Natural killer cell treated with Interleukin-12 subunit alpha and Interleukin-12 subunit beta and Interleukin-15 and Interleukin-18, amount 100 ng/mL, for 72 hours (primary cell): ENCODE data around the gene SPN. TPM values are rescaled to one million over a fixed set of nuclear protein-coding genes. Genes with fewer than 3 reads are reported as not detected.

Experiments used
- ATAC-seq, 2 donors: fragments of 150-1000 bp; cut with Tn5 transposase in 1 of 2; sonication (Bioruptor Pico), chemical (Tn5 transposase) in 1 of 2; 2 replicates each; pipeline ENCODE4 v1.10.0; 2021
- DNase-seq: peaks from one replicate; pipeline ENCODE4 v3.0.0; 2022; ENCODE audit warnings: low spot score
- H3K27ac Mint-ChIP-seq, 2 donors: 1 replicate in 1 of 2; 2 replicates in 1 of 2; pipeline ENCODE4 v1.8.0; 2022; ENCODE audit warnings: mixed read lengths in 2 of 2, mild to moderate bottlenecking in 1 of 2, moderate library complexity in 1 of 2
- H3K27me3 Mint-ChIP-seq, 2 donors: 1 replicate in 1 of 2; 2 replicates in 1 of 2; pipeline ENCODE4 v1.8.0; 2022; ENCODE audit warnings: mixed read lengths in 2 of 2
- H3K36me3 Mint-ChIP-seq: one replicate; pipeline ENCODE4 v1.8.0; 2022; ENCODE audit warnings: mixed read lengths
- H3K4me1 Mint-ChIP-seq, 2 donors: 1 replicate in 1 of 2; 2 replicates in 1 of 2; pipeline ENCODE4 v1.8.0; 2022; ENCODE audit warnings: low read depth in 2 of 2, mixed read lengths in 2 of 2, mild to moderate bottlenecking in 1 of 2
- H3K4me3 Mint-ChIP-seq: one replicate; pipeline ENCODE4 v1.8.0; 2022; ENCODE audit warnings: mixed read lengths
- H3K9me3 Mint-ChIP-seq: 2 replicates; pipeline ENCODE4 v1.8.0; 2022; ENCODE audit warnings: mixed read lengths
- total RNA-seq, 2 donors: library from RNA; stranded (reverse); gene quantifications; one replicate each; pipeline ENCODE4 v1.2.3, GENCODE V29; 2022

The SPN gene
- total RNA-seq, 2 donors from 2014 or later, result 111 to 132 TPM

- DNase-seq (no peak), ATAC-seq (peak; percentile 76 to 87)
- no peak overlapping the region for H3K27ac Mint-ChIP-seq
- H3K4me3 Mint-ChIP-seq, result no peak overlapping the region
- no peaks in the 10 kb centered on the region for H3K27me3 Mint-ChIP-seq
- H3K36me3 Mint-ChIP-seq, result no peaks in the 10 kb centered on the region
- H3K4me1 Mint-ChIP-seq, result peaks cover 8 to 15% of the 10 kb centered on the region in 2 donors
- H3K9me3 Mint-ChIP-seq, result no peaks in the 10 kb centered on the region
Measured at GRCh38 chr16:29710227-29711219, 47.5 kb downstream of the SPN start.

GRCh38 chr16:29712809-29713208 is 49.8 kb downstream of the SPN start:
- no peak for ATAC-seq
- Mint-ChIP-seq H3K27ac (no peak overlapping the region), H3K36me3 (no peaks in the 10 kb centered on the region), H3K27me3 (no peaks in the 10 kb centered on the region), H3K4me1 (peaks cover 8 to 15% of the 10 kb centered on the region in 2 donors), H3K9me3 (no peaks in the 10 kb centered on the region), H3K4me3 (no peak overlapping the region)
- no peak for DNase-seq

- no peak for DNase-seq
- no peak overlapping the region for H3K27ac Mint-ChIP-seq
- no peaks in the 10 kb centered on the region for H3K9me3 Mint-ChIP-seq
- no peaks in the 10 kb centered on the region for H3K36me3 Mint-ChIP-seq
- no peak for ATAC-seq
- H3K4me1 Mint-ChIP-seq, result peaks cover 8 to 14% of the 10 kb centered on the region in 2 donors
- no peak overlapping the region for H3K4me3 Mint-ChIP-seq
- H3K27me3 Mint-ChIP-seq, result no peaks in the 10 kb centered on the region
Measured at GRCh38 chr16:29714396-29714795, 51.3 kb downstream of the SPN start.

- Mint-ChIP-seq H3K27ac (no peak overlapping the region), H3K27me3 (no peaks in the 10 kb centered on the region), H3K4me1 (peaks cover 5 to 8% of the 10 kb centered on the region in 2 donors), H3K9me3 (no peaks in the 10 kb centered on the region), H3K4me3 (no peak overlapping the region), H3K36me3 (no peaks in the 10 kb centered on the region)
- DNase-seq, result no peak
- ATAC-seq, result no peak
Measured at GRCh38 chr16:29714972-29715371, 51.9 kb downstream of the SPN start.

DNA sequence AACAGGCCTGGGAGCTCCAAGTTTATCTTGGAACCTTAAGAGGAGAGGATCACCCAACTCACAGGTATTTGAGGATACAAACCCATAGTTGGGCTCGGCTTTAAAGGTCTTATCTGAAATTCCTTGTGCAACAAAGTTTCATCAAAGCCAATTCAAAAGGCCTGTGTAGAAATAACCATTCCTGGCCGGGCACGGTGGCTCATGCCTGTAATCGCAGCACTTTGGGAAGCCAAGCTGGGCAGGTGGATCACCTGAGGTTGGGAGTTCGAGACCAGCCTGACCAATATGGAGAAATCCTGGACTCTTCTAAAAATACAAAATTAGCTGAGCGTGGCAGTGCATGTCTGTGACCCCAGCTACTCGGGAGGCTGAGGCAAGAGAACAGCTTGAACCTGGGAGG is 54.1 kb downstream of the SPN start:
- DNase-seq (no peak), ATAC-seq (no peak)
- Mint-ChIP-seq H3K27me3 (no peaks in the 10 kb centered on the region), H3K4me1 (peaks cover 9 to 10% of the 10 kb centered on the region in 2 donors), H3K36me3 (no peaks in the 10 kb centered on the region), H3K9me3 (no peaks in the 10 kb centered on the region), H3K27ac (no peak overlapping the region), H3K4me3 (no peak overlapping the region)

DNA sequence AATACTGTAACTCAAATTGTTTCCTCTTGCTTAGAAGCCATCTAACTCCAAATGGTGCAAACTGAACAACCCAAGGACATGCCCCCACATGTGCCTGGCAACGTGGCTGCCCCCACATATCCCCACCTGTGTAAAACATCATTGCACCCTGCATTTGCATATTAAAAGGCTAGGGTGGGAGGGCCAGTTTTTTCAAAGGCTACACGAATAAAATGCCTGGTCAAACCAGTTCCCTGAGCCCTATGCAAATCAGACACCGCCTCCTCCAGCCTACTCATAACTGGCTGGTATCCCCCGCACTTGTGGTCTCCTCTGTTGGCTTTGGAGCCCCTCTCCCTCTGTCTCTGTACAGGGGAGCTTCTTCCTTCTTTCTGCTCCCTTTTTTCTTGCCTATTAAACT is 56.0 kb downstream of the SPN start:
- Mint-ChIP-seq H3K4me3 (no peak overlapping the region), H3K9me3 (no peaks in the 10 kb centered on the region), H3K27me3 (no peaks in the 10 kb centered on the region), H3K36me3 (no peaks in the 10 kb centered on the region), H3K4me1 (peaks cover 9 to 10% of the 10 kb centered on the region in 2 donors), H3K27ac (no peak overlapping the region)
- no peak for DNase-seq
- ATAC-seq, result no peak

Other genes with a start within 250 kb of the SPN start
- gene BOLA2, start 208.9 kb upstream of the SPN start, total RNA-seq, result 10 to 100 TPM; 14.6 to 17.0 TPM
- 10 to 100 TPM; 36.0 to 85.6 TPM for gene SLX1B, start 208.7 kb upstream of the SPN start, total RNA-seq
- 1 to 10 TPM; 2.1 to 5.2 TPM for gene SULT1A4, start 203.3 kb upstream of the SPN start, total RNA-seq
- 100 to 1,000 TPM; 143 to 354 TPM for gene NPIPB12, start 156.8 kb upstream of the SPN start, total RNA-seq
- gene QPRT, start 15.9 kb downstream of the SPN start, total RNA-seq, result 1 to 10 TPM; 3.3 to 5.6 TPM
- 10 to 100 TPM; 15.1 to 17.9 TPM for gene C16orf54, start 82.7 kb downstream of the SPN start, total RNA-seq
- not detected for gene ZG16, start 115.0 kb downstream of the SPN start, total RNA-seq
- 100 to 1,000 TPM in 1 of 2 donors, 10 to 100 TPM in 1; 63.4 to 174 TPM for gene KIF22, start 127.5 kb downstream of the SPN start, total RNA-seq
- 100 to 1,000 TPM; 241 to 424 TPM for gene MAZ, start 143.3 kb downstream of the SPN start, total RNA-seq
- 1 to 10 TPM in 1 of 2 donors, under 1 TPM in 1; 0.98 to 2.8 TPM for gene PRRT2, start 148.9 kb downstream of the SPN start, total RNA-seq
- gene PAGR1, start 152.9 kb downstream of the SPN start, total RNA-seq, result 10 to 100 TPM; 20.5 to 36.1 TPM
- 100 to 1,000 TPM in 1 of 2 donors, 10 to 100 TPM in 1; 86.1 to 180 TPM for gene MVP, start 157.2 kb downstream of the SPN start, total RNA-seq
- 10 to 100 TPM; 60.1 to 62.9 TPM for gene CDIPT, start 200.0 kb downstream of the SPN start, total RNA-seq
- gene SEZ6L2, start 236.3 kb downstream of the SPN start, total RNA-seq, result not detected
- gene ASPHD1, start 237.2 kb downstream of the SPN start, total RNA-seq, result 1 to 10 TPM in 1 of 2 donors, not detected in 1; 1.3 TPM